Stimulated activated CD4-positive, alpha-beta T cell treated with anti-CD3 and anti-CD28 coated beads, Interleukin-4, amount 100 ng/mL, for 48 hours (primary cell): Measurements from ENCODE around the gene SLX4IP.

Source experiments
- DNase-seq, 2 donors: peaks; one replicate each; pipeline ENCODE4 v3.0.0-alpha.2; 2020; ENCODE audit warnings: low read depth in 2 of 2

Gene SLX4IP

DNA sequence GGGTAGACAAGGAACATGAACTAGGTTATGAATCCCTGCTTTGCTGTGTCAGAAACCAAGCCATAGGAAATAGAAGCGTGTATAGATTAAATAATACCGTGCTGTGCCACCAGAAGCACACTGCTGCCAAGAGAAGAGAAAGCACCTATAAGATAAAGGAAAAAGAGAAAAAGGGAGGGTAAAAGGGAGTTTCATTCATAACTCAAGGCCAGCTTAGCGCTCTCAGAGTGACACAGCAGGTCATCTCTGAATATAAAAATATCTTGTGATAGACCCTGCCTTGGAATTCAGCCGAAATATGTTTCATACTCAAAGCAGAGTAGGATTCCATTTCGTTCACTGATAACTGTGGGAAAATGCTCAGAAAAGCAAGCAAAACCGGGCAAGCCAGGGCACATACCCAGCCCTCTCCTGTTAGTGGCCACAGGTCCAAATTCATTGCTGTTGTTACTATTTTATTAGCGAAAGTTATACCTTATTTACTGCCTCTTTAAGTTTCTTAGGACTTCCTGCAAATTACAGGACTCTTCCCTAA is 230.0 kb downstream of the SLX4IP start:
- no peak for DNase-seq

DNA sequence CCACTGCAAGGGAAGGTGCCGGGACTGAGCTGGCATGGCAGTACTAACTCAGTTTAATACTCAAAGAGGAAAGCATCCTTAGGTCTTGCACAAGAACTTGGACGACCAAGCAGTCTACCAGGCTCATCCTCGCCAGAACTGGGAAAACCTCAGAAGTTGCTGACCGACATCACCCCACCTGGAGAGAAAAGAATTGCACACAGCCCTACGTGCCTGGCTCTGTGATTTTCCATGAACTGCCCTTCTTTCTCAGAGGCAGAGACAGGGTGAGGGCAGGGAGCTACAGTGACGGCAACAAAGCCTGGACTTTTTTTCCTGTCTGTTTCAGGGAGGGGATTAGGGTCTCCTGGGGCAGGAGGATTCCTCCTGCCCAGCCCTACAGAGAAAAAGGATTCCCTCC is 230.7 kb downstream of the SLX4IP start:
- DNase-seq: no peak

DNA sequence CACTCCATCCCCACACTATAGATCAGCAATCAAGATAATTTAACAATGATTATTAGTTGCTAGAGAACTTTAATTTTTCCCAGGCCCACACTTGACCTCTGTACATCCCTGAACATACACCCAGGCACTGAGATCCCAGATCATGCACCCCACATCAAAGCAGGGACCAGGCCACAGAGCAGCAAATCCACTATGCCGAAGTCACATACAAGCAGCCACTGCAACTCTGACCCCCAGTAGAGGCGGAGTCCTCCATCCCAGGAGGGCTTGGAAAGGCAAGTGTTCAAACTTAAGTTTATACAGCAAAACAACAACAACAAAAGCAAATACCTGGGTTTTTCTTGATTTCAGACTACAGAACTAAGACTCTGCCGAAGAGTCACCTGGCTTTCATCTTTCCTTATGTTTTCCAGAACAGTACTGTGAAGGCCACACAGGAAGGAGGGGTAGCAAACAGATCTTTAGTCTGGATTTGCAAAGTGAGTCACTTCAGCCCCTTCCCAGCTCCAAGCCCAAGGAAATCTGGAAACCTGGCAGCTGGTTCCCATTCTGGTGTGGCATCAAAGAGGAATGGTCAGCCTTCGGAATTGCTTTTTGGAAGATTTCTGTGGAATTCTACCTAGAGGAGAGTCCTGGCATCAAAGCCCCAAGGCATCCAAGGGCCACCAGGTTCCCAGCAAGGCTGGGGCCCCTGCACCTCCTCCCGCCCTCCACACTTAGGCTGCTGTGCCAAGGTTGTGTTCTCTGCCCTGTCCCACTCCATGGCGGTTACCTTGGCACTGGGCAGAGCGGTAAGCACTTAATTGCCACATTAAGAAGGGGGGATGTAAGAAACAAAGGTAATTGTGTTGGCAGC is 231.3 kb downstream of the SLX4IP start:
- no peak for DNase-seq

DNA sequence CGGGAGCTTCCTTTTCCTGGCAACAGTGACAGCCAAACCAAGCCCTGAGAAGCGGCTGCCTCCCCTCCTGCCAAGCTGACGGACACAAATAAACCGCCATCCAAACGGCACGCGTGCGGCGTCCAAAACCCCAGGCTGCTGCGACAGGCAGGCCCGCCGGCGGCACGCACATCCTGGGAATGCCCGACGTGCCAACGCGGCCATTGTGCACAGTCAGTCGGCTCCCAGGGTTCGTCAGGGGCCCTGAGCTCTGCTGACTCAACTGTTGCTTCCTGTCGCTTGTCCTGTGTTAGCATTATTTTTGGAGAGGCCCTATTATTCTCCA is 231.9 kb downstream of the SLX4IP start:
- no peak for DNase-seq

DNA sequence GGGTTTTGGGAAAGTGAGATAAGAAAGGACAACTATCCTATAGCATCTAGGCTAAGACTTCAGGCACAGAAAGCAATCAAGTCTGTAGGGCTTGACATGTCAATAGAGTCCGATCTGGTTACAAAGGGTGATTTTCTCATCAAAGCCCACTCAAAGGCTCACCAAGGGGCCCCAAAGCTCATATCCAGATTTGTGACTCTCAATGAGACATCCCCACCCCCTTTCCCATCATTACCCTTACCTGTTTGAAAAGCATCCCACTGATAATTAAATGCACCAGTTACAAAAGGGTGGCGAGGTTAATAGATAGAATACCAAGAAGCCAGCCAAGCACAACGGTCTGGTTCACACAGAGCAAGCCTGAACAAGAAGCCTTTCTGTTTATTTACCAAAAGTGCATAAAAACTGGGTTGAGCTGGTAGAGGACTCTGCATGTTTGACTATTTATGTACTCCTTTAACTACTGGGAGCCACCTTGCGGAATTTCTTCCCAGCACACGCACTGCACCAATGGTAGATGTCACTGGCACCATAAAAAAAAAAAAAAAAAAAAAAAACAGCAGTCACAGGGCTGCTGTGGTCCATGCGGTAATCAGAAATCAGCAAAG is 232.6 kb downstream of the SLX4IP start:
- no peak for DNase-seq

DNA sequence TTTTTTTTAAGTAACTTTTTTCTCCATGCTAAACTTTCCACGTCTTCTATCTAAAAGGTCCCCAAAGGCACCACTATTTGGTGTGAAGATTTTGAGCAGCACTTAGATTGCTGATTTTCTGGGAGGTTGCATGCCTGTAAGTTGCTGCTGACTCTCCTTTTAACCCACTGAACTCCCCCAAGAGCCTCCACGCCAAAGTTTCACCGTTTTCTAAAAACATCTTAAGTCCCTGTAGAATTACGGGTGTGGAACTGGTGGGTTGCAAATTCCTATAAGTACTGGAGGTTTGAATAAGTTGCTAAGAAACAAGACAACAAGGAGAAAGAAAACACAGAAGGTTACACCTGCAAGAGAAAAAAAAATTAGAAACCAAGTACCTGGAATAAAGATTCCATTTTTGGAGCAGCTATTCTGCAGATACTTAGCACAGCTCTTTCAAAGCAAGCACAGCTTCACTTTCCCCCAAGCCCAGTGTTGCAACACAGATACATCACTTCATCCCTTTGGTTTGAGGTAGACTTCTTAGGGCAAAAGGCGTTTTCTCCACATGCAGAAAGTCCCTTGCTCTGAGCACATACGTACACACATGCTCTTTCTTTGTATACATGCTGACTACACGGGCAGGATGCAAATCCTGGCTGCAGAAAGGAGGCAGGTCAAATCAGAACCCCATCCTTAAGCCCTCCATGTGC is 233.7 kb downstream of the SLX4IP start:
- no peak for DNase-seq

DNA sequence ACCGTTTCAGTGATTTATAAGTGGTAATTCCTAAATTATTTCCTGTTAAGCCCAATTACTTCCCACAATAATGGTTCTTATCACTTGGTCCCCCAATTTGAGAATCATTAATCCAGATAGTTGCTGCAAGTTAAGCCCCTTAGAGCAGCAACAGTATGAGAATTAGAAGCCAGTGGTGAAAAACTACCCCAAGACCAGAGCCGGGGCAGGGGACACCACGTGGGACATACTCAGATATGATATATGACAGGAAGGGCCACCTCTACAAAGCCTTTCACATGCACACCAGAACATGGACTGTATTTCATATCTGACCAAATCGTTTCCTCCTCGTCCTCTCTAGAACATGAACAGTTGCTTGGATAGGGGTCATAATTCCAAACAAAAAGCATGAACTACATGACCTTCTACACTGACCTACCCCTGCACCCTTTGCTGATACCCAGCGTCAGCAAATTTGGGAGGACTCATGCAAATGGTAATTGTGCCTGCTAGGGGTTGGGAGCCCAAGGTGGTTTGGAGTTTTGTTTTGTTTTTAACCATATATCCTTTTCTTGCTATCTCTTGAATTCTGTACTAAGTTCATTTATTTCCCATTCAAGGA is 234.8 kb downstream of the SLX4IP start:
- DNase-seq: no peak

DNA sequence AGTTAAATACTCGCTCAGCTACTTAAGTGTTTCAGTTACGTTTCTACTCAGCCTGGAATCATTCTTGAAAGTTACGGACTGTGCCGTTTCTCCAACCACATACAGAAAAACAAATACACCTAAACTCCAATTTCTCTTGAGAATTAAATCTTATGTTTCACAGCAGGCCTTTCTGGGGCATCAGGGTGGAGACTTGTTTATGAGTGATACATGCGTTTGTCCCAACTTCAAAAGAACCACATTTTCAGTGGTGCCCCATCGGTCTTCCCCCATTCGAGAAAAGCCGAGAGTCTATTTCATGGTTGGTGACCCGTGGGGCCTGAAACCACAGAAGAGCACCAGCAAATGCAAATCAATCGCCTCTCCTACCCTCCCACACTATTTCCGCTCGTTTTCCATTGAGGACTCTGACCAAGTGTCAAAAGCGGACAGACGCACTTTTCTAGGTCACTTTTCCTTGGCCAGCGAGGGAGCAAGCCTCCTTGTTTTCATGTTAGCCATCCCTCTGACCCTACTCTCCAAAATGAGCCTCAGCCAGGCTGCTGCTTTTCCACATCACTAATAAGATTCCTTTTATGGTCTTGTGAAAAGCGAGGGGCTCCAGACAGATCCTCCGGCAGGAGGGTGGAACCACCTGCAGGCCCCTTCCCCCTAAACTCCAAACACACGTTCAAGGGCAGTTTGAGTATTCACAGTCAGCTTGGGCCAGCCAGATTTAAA is 235.6 kb downstream of the SLX4IP start:
- DNase-seq: no peak

DNA sequence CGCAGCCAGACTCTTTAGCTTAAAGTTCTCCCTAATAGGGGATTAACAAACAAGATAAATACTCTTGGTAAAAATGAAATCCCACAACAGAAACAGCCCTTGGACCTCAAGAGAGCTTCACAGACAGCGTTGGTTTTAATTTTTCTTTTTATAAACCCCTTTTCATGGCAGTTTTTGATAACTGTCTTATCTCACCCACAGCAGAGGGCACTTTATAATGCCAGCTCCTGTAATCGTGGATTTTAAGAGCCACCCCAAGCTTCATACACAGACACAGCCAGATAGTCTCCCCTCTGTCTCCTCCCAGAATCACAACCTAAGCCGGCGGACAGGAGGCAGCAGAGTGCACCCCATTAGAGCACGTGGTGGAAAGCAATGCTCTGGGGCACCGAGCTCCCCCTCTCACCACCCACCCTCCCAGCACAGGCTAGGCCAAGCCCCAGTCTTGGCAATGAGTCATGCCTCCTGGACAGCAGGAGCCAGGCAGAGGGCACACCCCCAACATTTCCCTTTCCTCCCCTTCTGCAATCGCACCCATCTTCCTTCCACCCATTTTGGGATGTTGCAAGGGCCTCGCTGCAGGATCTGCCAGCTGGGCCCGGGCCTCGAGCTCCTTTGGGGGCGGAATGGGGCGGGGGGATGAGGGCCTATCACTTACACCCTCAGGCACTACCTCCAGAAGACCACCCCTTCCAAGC is 236.3 kb downstream of the SLX4IP start:
- no peak for DNase-seq

DNA sequence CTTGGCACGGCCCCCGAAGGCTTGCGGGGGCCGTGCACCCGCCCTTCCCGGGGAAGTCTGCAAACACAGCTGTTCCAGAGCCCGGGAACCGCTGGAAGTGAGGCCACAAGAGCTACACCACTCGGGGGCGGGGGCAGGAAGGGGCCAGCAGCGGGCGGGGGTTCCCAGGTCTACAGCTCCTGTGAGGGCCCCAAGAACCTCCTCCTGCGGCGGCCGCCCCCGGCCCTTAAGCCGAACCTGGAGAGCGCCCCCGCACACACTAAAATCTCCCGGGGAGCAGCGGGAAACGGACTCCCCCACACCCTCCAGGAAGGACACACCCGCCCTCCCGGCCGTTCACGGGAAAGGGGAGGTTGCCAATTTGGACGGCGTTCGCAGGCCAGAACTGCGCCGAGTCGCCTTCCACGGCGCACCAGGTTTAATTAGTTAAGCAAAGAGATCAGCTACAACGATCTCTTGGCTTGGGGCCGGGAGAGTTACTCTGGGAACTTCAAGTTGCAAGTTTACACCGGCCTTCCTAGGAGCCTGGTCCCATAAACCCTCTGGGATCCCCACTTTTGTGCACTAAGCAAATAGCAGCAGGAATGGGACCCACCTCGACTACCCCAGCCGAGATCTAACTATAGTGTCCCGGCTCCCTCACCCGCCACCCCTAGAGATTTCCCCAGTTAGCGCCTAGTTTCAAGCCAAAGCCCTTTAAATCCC is 237.0 kb downstream of the SLX4IP start:
- DNase-seq: no peak

DNA sequence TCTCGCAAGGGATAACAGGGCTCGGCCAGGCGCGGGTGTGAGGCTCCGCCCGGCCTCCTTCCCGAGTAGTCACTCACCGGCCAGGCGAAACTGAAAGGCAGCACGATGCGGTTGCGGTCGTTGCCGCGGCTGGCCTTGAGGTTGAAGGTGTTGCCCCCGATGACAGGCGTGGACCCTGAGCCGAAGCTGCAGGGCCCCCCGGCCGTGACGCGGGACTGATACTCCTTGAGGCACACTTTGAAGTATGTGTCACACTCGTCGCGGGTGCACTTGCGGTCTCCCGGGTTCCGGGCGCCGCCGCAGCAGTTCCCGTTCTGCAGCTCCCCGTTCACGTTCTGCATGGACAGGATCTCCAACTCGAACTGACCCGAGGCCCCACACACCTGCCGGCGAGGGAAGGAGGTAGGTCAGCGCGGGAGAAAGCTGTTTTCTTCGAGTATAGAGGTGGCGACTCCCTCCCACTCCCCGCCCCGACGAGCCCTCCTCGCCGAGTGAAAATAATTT is 237.6 kb downstream of the SLX4IP start:
- peak in 1 of 2 donors; percentile 31 for DNase-seq

DNA sequence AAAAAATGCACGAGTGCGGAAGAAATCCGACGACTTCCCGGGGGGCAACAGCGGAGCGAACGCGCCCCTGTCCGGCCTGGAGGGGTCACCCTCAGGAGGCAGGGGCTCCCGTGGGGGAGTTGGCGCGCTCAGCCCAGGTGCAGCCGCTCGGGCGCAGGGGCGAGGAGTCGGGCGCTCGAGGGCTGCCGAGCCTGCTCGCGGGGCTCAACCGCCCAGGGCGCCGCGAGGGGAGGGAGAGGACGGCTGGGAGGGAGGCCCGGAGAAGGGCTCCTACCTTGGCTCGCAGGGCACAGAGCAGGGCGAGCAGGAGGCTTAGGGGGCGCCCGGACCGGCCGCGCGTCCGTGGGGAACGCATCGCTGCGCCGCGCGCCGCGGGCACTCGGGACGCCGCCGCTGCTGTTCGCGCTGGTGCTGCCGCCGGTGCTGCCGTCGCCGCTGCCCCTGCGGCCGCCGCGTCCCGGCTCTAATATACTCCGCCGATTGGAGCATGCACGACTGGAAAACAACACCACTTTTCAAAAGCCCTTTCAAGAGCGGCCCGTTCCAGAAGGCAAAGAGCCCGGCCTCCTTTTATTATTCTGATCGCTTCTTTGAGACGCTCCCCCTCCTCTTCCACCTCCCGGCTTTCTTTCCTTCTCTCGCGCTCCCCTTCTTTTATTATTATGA is 238.2 kb downstream of the SLX4IP start:
- DNase-seq: no peak

DNA sequence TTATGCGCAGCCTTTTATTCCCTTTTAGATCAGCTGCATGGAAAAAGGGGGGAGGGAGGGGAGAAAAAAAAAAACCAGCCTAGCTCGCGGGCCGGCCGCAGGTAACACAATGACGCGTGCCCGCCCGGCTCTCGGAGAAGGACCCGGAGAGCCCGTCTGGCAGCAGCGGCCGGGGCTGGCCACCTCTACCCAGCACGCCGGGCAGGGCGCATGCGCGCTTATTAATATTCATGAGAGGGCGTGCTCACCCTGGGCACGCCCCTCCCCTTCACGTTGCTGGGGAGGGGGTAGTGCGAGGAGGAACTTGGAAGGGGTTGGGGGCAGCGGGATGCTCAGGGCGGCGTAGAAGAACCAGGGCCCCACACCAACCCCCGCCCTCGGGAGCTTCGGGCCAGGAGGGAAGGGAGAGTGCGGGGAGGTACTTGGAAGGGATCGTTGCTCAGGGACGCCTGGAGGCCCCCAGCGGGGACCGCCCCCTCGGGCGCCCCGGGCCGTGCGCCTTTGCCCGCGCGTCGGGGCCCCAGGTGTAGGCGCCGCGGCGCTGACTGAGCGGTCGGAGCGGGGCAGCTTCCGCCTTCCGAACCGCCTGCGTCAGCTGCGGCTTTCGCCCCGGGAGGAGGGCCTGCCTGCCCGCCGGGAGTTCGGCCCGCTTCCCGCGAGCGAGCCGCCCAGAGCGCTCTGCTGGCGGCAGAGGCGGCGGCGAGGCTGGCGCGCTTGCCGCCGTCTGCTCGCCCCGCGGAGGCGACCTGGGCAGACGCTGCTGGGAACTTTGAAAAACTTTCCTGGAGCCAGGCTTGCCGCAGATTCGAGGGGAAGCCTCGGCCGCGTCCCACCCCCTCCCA is 239.0 kb downstream of the SLX4IP start, which contains the start of gene JAG1:
Gene JAG1, minus strand, starts transcription at position 158 of the 842 bp plus-strand sequence. CDS start 469 bp downstream, outside the sequence.
- DNase-seq: peak; percentile 56 to 59

DNA sequence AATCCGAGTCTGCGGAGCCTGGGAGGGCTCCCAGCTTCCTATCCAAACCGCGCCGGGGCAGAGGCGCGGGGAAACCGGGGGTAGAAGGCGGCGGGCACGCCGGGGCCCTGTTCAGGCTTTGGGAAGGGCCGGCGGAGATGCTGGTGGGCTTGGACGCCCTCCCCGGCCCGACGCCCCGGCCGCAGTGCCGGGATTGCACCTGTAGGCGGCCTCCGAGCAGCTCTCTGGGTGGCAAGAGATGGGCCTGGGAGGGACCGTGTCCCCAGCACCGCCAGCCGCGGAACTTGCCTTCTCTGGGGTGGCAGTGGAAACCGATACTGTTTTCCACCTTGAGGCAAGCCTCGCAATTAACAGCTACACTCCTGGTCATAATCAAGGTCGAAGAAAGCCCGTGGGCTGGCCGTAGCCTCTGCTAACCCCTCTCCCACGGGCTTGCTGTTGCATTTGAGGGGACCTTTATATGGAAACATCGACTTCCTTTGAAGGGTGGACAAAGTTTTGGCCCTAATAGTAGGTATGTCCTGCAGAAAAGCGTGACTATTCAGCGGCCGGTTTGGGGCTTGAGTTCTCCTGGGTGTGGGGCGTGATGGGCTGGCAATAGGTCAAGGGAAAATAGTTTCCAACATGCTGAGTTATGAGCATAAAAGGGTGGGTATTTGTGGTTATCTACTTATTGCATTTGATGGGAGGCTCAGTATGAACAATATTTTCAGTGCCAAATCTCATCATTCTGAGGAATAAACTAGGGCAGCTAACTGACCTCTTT is 239.8 kb downstream of the SLX4IP start:
- DNase-seq: peak in 1 of 2 donors; percentile 31

DNA sequence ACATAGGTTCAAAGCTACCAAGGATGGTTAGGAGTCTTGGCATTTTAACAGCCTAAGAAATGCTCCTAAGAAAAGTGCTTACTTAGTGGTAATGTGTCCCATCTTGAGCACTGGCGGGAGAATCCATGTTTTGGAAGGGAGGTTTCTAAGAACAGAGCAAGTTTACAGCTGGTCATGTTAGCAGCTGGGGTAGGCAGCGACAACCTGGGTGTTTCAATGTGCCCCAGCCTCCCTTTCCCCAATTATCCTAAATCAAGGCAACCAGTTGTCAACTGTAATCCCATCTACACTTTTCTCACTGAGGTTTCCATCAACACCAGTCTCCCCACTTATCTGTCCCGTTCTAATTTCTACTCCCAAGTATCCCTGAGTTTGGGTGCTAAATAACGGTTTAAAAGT is 240.3 kb downstream of the SLX4IP start:
- DNase-seq: no peak

DNA sequence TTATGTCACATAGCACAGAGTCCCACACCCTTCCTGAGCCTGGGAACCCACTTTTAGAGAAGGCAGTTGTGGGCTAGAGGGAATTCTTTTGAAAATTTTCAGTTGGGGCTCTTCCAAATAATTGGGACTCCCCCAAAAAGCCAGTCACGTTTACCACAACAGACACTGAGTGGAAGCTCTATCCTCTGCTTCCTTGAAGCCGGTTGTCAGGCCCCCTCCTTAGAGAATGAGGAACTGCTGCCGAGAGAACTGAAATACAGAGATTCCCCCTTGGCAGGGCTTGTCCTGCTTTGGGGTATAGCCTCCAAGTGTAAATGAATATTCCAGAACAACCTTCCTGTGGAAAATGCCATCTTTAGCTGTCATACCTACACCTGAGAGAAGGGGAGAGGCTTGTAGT is 241.4 kb downstream of the SLX4IP start:
- DNase-seq: no peak
